D721Med (cell line): ENCODE results near the gene ABCD1.
"Not testable (repeated sequence)": the region's sequence is repeated elsewhere in the genome, so short reads cannot be mapped to it uniquely, and the experiment has no call there.

Source experiments
- DNase-seq: peaks from one replicate; pipeline ENCODE4 v3.0.0; 2011; ENCODE audit warnings: low spot score; ENCODE audit not compliant: insufficient read length
- FAIRE-seq: peaks from 2 replicates; lab custom pipeline; 2011; peaks lifted over from hg19 to GRCh38; lab: Jason Lieb, UNC
- TF ChIP-seq, protein P1 (sequence below): IDR thresholded peaks from 2 replicates; pipeline ENCODE4 v1.5.1; 2012; ENCODE audit warnings: mild to moderate bottlenecking, control low read depth; ENCODE audit not compliant: insufficient read depth; ENCODE audit errors: missing control alignments

The ABCD1 gene

DNA sequence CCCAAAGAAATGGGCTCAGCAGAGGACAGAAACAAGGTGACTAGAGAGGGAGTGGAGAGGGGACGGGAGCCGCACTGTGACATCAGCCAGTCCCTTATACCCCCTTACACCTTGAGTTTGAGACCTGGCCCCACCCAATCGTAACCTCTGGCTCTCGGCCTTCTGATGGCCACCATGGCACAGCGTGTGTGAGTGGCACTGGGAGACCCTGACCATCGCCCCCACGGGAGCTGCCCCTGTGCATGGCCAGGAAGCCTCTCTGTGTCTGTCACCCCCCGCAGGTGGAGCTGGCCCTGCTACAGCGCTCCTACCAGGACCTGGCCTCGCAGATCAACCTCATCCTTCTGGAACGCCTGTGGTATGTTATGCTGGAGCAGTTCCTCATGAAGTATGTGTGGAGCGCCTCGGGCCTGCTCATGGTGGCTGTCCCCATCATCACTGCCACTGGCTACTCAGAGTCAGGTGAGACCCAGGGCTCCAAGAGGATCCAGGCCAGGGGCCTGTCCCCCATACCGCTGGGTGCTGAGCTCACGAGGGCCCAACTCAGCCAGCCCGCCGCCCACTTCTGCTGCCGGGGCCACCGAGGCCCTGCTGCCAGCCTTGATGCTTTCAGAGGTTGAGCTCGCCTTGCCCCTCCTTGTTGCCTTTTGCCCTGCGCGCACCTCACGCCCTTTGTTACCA lies 4.4 kb downstream of the ABCD1 start:
- no peak for DNase-seq
- TF ChIP-seq, protein P1, sequence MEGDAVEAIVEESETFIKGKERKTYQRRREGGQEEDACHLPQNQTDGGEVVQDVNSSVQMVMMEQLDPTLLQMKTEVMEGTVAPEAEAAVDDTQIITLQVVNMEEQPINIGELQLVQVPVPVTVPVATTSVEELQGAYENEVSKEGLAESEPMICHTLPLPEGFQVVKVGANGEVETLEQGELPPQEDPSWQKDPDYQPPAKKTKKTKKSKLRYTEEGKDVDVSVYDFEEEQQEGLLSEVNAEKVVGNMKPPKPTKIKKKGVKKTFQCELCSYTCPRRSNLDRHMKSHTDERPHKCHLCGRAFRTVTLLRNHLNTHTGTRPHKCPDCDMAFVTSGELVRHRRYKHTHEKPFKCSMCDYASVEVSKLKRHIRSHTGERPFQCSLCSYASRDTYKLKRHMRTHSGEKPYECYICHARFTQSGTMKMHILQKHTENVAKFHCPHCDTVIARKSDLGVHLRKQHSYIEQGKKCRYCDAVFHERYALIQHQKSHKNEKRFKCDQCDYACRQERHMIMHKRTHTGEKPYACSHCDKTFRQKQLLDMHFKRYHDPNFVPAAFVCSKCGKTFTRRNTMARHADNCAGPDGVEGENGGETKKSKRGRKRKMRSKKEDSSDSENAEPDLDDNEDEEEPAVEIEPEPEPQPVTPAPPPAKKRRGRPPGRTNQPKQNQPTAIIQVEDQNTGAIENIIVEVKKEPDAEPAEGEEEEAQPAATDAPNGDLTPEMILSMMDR: no peak
- FAIRE-seq: no peak

DNA sequence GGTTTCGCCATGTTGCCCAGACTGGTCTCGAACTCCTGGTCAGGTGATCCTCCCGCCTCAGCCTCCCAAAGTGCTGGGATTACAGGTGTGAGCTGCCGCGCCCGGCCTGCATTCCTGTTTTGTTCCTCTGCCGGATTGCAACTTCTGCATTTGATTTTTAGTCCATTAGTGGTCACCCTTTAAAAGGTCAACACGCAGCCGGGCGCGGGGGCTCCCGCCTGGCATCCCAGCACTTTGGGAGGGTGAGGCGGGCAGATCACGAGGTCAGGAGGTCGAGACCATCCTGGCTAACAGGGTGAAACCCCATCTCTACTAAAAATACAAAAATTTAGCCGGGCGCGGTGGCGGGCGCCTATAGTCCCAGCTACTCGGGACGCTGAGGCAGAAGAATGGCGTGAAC lies 5.5 kb downstream of the ABCD1 start:
- FAIRE-seq, DNase-seq: not testable (repeated sequence)

DNA sequence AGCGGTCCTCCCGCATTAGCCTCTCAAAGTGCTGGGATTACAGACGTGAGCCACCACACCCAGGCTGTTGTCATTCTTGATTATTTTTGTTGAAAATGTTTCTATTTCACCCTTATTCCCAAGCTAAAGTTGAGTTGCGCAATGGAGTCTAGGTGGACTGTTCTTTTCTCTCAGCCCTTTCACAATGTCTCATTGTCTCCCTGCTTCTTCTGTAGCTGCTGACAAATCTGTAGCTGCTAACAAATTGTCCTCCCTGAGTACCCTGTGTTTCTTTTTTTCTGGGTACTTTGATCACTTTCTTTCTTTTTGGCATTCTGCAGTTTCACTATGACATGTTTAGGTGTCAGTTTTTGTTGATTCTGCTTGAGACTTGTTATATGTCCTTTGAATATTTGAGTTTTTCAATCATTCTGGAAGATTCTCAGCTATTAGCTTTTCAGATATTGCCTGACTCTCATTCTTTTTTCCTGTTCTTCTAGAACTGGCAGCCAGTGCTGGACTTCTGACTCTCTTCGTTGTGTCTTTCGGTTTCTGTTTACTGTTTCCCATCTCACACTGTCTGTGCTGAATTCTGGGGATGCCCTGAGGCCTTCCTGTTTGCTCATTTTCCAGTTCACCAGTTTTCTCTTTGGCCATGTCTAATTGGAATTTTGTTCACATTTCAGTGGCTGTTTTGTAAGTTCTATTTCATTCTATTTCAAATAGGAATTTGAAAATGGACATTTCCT lies 6.6 kb downstream of the ABCD1 start:
- no peak for FAIRE-seq
- TF ChIP-seq, protein P1: no peak
- no peak for DNase-seq

DNA sequence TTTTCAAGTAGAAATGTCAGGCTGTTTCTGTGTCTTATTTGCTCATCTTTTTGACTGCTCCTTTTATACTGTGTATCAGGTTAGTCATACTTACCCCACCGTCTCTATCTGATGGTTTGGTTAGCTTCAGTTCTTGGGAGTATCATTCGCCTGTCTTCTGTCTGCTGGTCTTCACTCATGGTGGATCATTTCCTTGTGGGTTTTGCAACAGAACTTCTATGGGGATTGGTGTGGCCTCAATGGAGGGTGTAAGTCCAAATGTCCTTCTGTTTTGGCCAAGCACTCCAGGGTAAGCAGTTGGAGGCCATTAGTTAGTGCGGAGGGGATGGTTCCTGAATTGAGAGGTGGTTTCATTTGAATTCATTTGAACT lies 7.2 kb downstream of the ABCD1 start:
- DNase-seq (no peak), FAIRE-seq (no peak)
- TF ChIP-seq, protein P1: no peak

DNA sequence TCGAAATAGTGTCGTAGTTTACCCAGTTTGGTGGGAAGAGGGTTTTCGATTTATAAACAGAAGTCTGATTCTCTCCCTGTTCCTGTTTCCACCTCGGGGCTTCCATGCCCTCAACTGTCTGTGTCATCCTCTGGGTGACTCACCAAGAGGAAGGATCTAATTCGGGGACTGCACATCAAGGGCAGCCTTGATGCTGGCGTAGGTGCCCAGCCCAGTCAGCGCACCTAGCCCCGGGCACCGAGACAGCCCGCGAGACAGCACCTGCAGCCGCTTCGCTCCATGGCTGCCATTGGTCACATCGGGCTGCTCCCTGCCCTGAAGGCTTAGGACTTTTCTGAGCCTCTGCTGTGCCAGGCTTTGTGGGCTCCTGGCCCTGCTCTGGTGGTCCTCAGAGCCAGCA lies 7.7 kb downstream of the ABCD1 start:
- TF ChIP-seq, protein P1: no peak
- FAIRE-seq: no peak
- DNase-seq: no peak

DNA sequence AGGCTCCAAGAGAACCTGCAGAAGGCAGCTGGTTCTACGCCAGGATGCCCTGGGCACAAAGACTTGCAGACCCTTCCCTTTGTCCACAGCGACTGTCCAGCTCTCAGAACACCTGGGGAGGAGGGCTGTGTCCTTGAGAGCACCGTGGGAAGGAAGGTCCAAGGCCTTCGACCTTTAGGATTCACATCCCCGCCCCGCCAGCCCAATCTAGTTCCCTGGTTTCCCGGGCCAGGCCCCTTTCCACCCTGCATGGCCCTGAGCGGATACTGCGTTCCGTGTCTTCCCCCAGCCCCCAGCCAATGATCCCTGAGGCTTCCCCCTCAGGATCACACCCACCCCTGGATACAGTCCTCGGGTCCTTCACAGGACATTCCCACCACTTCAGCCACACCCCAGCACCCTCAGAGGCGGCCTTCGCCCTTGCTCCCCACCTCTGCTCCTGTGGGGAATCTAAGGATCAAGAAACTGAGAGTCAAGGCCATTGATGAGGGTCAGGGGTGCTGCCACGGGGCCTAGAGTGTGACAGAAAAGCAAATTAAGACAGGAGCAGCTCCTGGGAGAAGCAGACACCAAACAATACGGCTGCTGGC lies 9.1 kb downstream of the ABCD1 start:
- FAIRE-seq: no peak
- TF ChIP-seq, protein P1: no peak
- no peak for DNase-seq

DNA sequence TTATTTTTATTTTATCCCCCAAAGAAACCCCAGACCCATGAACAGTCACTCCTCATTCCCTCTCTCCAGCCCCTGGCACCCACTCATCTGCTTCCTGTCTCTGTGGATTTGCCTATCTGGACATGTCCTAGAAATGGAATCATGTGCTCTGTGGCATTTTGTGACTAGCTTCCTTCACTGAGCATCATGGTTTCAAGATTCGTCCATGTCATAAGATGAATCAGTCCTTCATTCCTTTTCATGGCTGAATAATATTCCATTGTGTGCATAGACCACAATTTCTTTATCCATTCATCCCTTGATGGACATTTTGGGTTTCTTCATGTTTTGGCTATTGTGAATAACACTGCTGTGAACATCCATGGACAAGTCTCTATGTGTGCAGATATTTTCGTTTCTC lies 10.2 kb downstream of the ABCD1 start:
- FAIRE-seq (no peak), DNase-seq (no peak)
- TF ChIP-seq, protein P1: no peak
